B cell (primary cell): ENCODE data around the gene PTPN23. TPM values are rescaled to one million over a fixed set of nuclear protein-coding genes. Genes with fewer than 3 reads are reported as not detected.
"Not testable (repeated sequence)": the region's sequence is repeated elsewhere in the genome, so short reads cannot be mapped to it uniquely, and the experiment has no call there.

Source experiments
- ATAC-seq: fragments of 200-7000 bp; cut with Tn5 transposase; one replicate; pipeline ENCODE4 v1.10.0; 2021; ENCODE audit warnings: low read depth, mild to moderate bottlenecking, moderate number of reproducible peaks, moderate library complexity
- CTCF ChIA-PET: fragments of 350-600 bp; sonication (Branson Sonifier 250); formaldehyde crosslinking; loops from one replicate; lab custom pipeline; 2021; ENCODE audit warnings: antibody characterized with exemption, inconsistent platforms; lab: Charles Lee
- POLR2A ChIA-PET: fragments of 350-600 bp; sonication (Branson Sonifier 250); formaldehyde crosslinking; loops from one replicate; lab custom pipeline; 2021; ENCODE audit warnings: antibody characterized with exemption; lab: Charles Lee
- DNase-seq: peaks from one replicate; pipeline ENCODE4 v3.0.0; 2013
- H2AFZ ChIP-seq: 2 replicates; pipeline ENCODE4 v1.6.1; 2012; ENCODE audit warnings: mild to moderate bottlenecking, low read depth, low read length; ENCODE audit not compliant: insufficient read depth, poor library complexity, severe bottlenecking
- H3K27ac ChIP-seq, 2 donors: 1 replicate in 1 of 2; 2 replicates in 1 of 2; pipeline ENCODE4 v1.5.1; 2012 to 2013; ENCODE audit warnings: low read length in 2 of 2, mild to moderate bottlenecking in 2 of 2, moderate library complexity in 1 of 2
- H3K27me3 ChIP-seq, 4 experiments: fragments of 200-600 bp in 1 of 4; sonication (generic) in 1 of 4; replicated peaks in 1 of 4; 1 replicate in 2 of 4; 2 replicates in 2 of 4; pipeline versions ENCODE4 v1.6.1 to v1.7.0; 2013 to 2016; ENCODE audit warnings: low read length in 3 of 4, mild to moderate bottlenecking in 2 of 4, mixed read lengths in 1 of 4, moderate library complexity in 1 of 4; ENCODE audit not compliant: insufficient read depth in 4 of 4, control insufficient read depth in 3 of 4; ENCODE audit errors: control extremely low read depth in 1 of 4
- H3K36me3 ChIP-seq, 2 experiments: replicated peaks in 1 of 2; 1 replicate in 1 of 2; 2 replicates in 1 of 2; pipeline versions ENCODE4 v1.6.1 to v1.7.1; 2013; ENCODE audit warnings: low read length in 1 of 2; ENCODE audit not compliant: insufficient read depth in 2 of 2, control insufficient read depth in 1 of 2; ENCODE audit errors: control extremely low read depth in 1 of 2, extremely low read depth in 1 of 2
- H3K4me1 ChIP-seq, 2 donors: fragments of 200-600 bp in 1 of 2; sonication (generic) in 1 of 2; 1 replicate in 1 of 2; 2 replicates in 1 of 2; pipeline versions ENCODE4 v1.5.1 to v1.6.1; 2013 to 2017; ENCODE audit warnings: low read length in 2 of 2; ENCODE audit not compliant: control insufficient read depth in 2 of 2, insufficient read depth in 2 of 2
- H3K4me2 ChIP-seq: replicated peaks from 2 replicates; pipeline ENCODE3; 2012; ENCODE audit warnings: mild to moderate bottlenecking, low read depth, low read length; ENCODE audit not compliant: poor library complexity, severe bottlenecking
- H3K4me3 ChIP-seq, 5 experiments: fragments of 200-600 bp in 1 of 5; sonication (generic) in 1 of 5; 1 replicate in 3 of 5; 2 replicates in 2 of 5; pipeline versions ENCODE4 v1.5.1 to v1.7.0; 2011 to 2016; ENCODE audit warnings: low read length in 4 of 5, mild to moderate bottlenecking in 4 of 5, low read depth in 2 of 5, control low read depth in 1 of 5, moderate library complexity in 1 of 5; ENCODE audit not compliant: insufficient read depth in 1 of 5; ENCODE audit errors: control extremely low read depth in 1 of 5, extremely low read depth in 1 of 5
- H3K79me2 ChIP-seq: fragments of 200-600 bp; sonication (generic); one replicate; pipeline ENCODE4 v1.6.0; 2016; ENCODE audit warnings: low read length; ENCODE audit not compliant: control insufficient read depth, insufficient read depth
- H3K9ac ChIP-seq: fragments of 200-600 bp; sonication (generic); 2 replicates; pipeline ENCODE4 v1.6.1; 2017; ENCODE audit warnings: mild to moderate bottlenecking, low read length, moderate library complexity
- H3K9me3 ChIP-seq, 3 donors: one replicate each; pipeline versions ENCODE4 v1.6.1 to v1.7.1; 2013; ENCODE audit warnings: low read length in 2 of 3; ENCODE audit not compliant: control insufficient read depth in 2 of 3, insufficient read depth in 1 of 3; ENCODE audit errors: control extremely low read depth in 1 of 3
- H4K20me1 ChIP-seq: 2 replicates; pipeline ENCODE4 v1.6.0; 2012; ENCODE audit warnings: mild to moderate bottlenecking, low read length; ENCODE audit not compliant: insufficient read depth, control insufficient read depth, poor library complexity, severe bottlenecking
- H3K27ac Mint-ChIP-seq: one replicate; pipeline ENCODE4 v1.8.0; 2021; ENCODE audit warnings: mixed read lengths
- H3K27me3 Mint-ChIP-seq: one replicate; pipeline ENCODE4 v1.8.0; 2021; ENCODE audit warnings: mixed read lengths
- H3K4me1 Mint-ChIP-seq: one replicate; pipeline ENCODE4 v1.8.0; 2021; ENCODE audit warnings: mixed read lengths
- H3K4me3 Mint-ChIP-seq: one replicate; pipeline ENCODE4 v1.8.0; 2021; ENCODE audit warnings: mixed read lengths
- H3K9me3 Mint-ChIP-seq: one replicate; pipeline ENCODE4 v1.8.0; 2022; ENCODE audit warnings: mixed read lengths; ENCODE audit not compliant: insufficient read depth
- EZH2 ChIP-seq: IDR thresholded peaks from 2 replicates; pipeline ENCODE4 v1.6.1; 2012; ENCODE audit warnings: borderline replicate concordance, low read depth, mild to moderate bottlenecking, moderate library complexity, low read length; ENCODE audit not compliant: insufficient read depth, poor library complexity, severe bottlenecking
- WGBS: methylation state at CpG from one replicate; pipeline ENCODE4 v1.1.5; 2013; ENCODE audit warnings: missing lambda C conversion rate; ENCODE audit not compliant: insufficient coverage; 5-methylcytosine and 5-hydroxymethylcytosine counted together
- intact Hi-C: fragments of 100-400 bp; cut with micrococcal nuclease; formaldehyde crosslinking; loops from one replicate; pipeline ENCODE4 v1.10.0; 2022
- polyA plus RNA-seq: library from polyadenylated mRNA; depleted of rRNA; stranded (reverse); fragments of >200 nt; gene quantifications from 2 replicates; pipeline ENCODE4 v1.2.3, GENCODE V29; 2012
- total RNA-seq, 2 donors: library from RNA; stranded (reverse); fragments of 120-200 nt in 1 of 2; gene quantifications; 1 replicate in 1 of 2; 2 replicates in 1 of 2; pipeline versions ENCODE4 v1.2.3 to v1.2.4, GENCODE V29; 2013 to 2022
- TF ChIP-seq, protein P1 (sequence below): fragments of 200-600 bp; IDR thresholded peaks from one replicate; pipeline ENCODE4 v1.8.0; 2022; ENCODE audit warnings: antibody characterized with exemption, mild to moderate bottlenecking

Gene PTPN23
- total and polyA plus RNA-seq, 2 donors (not counting 1 experiment from before 2014, with no cell fraction given) = 21.3 to 68.8 TPM

DNA sequence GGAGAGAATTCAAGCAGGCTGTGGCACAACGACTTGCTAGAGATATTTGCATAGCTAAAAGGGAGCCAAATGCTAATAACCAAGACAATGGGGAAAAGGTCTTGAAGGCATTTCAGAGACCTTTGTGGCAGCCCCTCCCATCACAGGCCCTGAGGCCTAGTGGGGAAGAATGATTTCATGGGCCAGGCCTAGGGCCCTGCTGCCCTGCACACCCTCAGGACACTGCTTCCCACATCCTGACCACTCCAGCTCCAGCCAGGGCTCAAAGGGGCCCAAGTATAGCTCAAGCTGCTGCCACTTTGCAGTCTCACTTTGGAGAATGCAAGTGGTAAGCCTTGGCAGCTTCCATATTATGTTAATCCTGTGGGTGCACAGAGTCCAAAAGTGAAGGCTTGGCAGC lies 21.5 kb upstream of the PTPN23 start:
- Mint-ChIP-seq H3K4me3 (no peak overlapping the region), H3K27me3 (no peaks in the 10 kb centered on the region), H3K9me3 (peaks cover 8% of the 10 kb centered on the region), H3K4me1 (peaks cover 8% of the 10 kb centered on the region), H3K27ac (no peak overlapping the region)
- intact Hi-C loops = no loop called here
- no peak for DNase-seq
- Histone ChIP-seq H3K9ac (no peak overlapping the region), H3K79me2 (no peaks in the 10 kb centered on the region), H3K27ac (no peak overlapping the region), H3K4me3 (no peak overlapping the region), H3K36me3 (no peaks in the 10 kb centered on the region), H3K4me2 (no peak overlapping the region), H4K20me1 (no peaks in the 10 kb centered on the region), H2AFZ (no peak overlapping the region), H3K9me3 (peaks cover 0 to 28% (median 14%) of the 10 kb centered on the region in 3 donors), H3K4me1 (peaks cover 8% of the 10 kb centered on the region in 2 donors), H3K27me3 (no peaks in the 10 kb centered on the region)
- WGBS = no CpG with 5 or more reads among the region's 1 CpG
- no peak for TF ChIP-seq EZH2
- TF ChIP-seq, protein P1, sequence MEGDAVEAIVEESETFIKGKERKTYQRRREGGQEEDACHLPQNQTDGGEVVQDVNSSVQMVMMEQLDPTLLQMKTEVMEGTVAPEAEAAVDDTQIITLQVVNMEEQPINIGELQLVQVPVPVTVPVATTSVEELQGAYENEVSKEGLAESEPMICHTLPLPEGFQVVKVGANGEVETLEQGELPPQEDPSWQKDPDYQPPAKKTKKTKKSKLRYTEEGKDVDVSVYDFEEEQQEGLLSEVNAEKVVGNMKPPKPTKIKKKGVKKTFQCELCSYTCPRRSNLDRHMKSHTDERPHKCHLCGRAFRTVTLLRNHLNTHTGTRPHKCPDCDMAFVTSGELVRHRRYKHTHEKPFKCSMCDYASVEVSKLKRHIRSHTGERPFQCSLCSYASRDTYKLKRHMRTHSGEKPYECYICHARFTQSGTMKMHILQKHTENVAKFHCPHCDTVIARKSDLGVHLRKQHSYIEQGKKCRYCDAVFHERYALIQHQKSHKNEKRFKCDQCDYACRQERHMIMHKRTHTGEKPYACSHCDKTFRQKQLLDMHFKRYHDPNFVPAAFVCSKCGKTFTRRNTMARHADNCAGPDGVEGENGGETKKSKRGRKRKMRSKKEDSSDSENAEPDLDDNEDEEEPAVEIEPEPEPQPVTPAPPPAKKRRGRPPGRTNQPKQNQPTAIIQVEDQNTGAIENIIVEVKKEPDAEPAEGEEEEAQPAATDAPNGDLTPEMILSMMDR = no peak
- ChIA-PET POLR2A (interaction anchor here (0.6 kb wide), 1 partner anchor 297 kb away, joined by 4 read pairs; no protein-coding TSS in a partner anchor), CTCF (no interaction called here)
- no peak for ATAC-seq

DNA sequence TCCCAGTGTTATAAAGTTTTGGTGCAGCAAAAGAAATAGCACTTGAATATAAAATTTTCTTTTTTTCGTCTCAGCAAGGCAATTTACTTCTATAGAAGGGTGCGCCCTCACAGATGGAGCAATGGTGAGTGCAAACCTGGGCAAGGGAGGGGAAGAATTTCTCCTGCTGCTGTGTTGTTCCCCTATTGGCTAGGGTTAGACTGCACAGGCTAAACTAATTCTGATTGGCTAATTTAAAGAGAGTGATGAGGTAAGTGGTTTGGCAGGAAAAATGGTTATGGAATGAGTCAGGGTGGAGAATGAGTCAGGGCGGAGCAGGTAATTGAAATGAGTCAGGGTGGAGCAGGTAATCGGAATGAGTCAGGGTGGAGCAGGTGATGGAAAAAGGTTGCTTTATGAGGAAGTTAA lies 20.7 kb upstream of the PTPN23 start:
- H3K9me3 ChIP-seq = peaks cover 0 to 28% (median 14%) of the 10 kb centered on the region in 3 donors
- H3K27me3 ChIP-seq, CTCF ChIA-PET, H3K4me2 ChIP-seq, H3K4me3 Mint-ChIP-seq, H3K9ac ChIP-seq, POLR2A ChIA-PET, H3K27ac ChIP-seq, ATAC-seq, H3K9me3 Mint-ChIP-seq, H3K4me1 Mint-ChIP-seq, H2AFZ ChIP-seq, H3K27me3 Mint-ChIP-seq, H3K4me3 ChIP-seq, DNase-seq, intact Hi-C loops, H4K20me1 ChIP-seq, H3K4me1 ChIP-seq, H3K36me3 ChIP-seq, H3K79me2 ChIP-seq: not testable (repeated sequence)
- H3K27ac Mint-ChIP-seq = peak overlapping the region; percentile 41
- 94% methylated on average over 4 of the region's 4 CpGs for WGBS
